GM13976 (cell line): ENCODE data around the gene TMEM255B.
"Not testable (repeated sequence)": the region's sequence is repeated elsewhere in the genome, so short reads cannot be mapped to it uniquely, and the experiment has no call there.

Experiments used
- DNase-seq: peaks from one replicate; pipeline ENCODE4 v3.0.0; 2012; ENCODE audit warnings: low spot score
- CTCF ChIP-seq: IDR thresholded peaks from 2 replicates; pipeline ENCODE4 v1.5.1; 2012; ENCODE audit warnings: borderline replicate concordance, mild to moderate bottlenecking; ENCODE audit not compliant: insufficient read depth; ENCODE audit errors: extremely low read depth, missing control alignments, control extremely low read depth
- in situ Hi-C: fragments of 300-500 bp; cut with MboI; formaldehyde crosslinking; loops from one replicate; pipeline ENCODE4 v1.12.0; 2022; ENCODE audit warnings: low sequenced_read_pairs, mixed read lengths, inconsistent platforms; ENCODE audit not compliant: unreplicated experiment

TMEM255B gene

DNA sequence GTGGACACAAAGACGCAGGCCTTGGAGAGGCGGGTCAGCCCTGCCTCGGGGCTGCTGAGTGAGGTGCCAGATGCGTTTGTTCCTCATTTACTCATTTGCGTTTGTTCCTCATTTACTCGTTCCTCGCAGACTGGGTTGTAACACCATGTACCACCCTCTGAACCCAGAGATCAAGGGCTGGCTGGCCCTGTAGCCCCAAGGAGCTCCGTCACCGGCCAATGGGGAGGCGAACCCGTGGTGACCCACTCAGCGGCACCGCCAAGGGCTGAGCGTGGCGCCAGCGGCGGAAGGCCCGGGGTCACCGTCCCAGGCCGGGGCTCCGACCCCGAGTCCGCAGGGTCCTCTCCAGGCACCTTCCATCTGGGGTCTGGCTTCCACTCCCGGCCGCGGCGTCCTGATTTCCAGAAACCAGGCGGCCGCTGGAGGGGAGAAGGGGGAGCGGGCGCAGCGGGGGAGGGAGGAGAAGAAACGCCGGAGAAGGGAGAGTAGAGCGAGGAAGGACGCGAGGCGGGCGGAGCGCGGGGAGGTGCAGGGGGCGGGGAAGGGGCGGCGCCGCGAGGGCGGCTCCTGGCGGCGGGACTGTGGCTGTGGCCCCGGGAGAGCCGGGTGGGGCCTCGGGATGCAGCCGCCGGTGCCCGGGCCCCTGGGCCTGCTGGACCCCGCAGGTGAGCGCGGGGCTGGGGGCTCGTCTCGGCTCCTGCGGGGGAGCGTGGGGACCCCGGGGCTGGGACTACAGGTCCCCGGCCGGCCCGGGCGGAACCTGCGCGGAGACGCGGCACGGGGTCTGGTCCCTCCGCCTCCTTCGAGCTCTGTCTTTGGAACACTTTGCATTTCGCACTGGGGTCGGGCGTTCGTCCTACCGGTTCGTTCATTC, at the start of gene TMEM255B:
TMEM255B (plus strand) TSS at position 576 of the 874 bp plus-strand sequence; CDS start at position 620, 44 bp downstream.
- in situ Hi-C loops: no loop called here
- peak; percentile 96 for DNase-seq
- no peak for TF ChIP-seq CTCF

DNA sequence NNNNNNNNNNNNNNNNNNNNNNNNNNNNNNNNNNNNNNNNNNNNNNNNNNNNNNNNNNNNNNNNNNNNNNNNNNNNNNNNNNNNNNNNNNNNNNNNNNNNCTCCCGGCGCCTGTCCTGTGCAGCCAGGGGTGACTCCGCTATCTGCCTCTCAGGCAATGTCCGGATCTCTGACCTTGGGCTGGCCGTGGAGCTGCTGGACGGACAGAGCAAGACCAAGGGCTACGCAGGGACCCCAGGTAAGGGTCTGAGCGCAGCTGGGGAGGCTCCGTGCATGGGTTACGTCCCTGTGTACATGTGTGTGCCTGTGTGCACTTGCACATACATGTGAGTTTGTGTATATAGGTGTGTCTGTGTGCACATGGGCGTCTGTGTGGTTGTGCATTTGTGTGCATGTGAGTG, 36.1 kb upstream of the TMEM255B start:
- in situ Hi-C loops: no loop called here
- no peak for TF ChIP-seq CTCF
- no peak for DNase-seq

- in situ Hi-C loops: no loop called here
- TF ChIP-seq CTCF: no peak
- no peak for DNase-seq
Measured at GRCh38 chr13:113723410-113724015, 35.5 kb upstream of the TMEM255B start.

GRCh38 chr13:113724016-113724758, 34.8 kb upstream of the TMEM255B start:
- in situ Hi-C loops: no loop called here
- DNase-seq: no peak
- no peak for TF ChIP-seq CTCF

DNA sequence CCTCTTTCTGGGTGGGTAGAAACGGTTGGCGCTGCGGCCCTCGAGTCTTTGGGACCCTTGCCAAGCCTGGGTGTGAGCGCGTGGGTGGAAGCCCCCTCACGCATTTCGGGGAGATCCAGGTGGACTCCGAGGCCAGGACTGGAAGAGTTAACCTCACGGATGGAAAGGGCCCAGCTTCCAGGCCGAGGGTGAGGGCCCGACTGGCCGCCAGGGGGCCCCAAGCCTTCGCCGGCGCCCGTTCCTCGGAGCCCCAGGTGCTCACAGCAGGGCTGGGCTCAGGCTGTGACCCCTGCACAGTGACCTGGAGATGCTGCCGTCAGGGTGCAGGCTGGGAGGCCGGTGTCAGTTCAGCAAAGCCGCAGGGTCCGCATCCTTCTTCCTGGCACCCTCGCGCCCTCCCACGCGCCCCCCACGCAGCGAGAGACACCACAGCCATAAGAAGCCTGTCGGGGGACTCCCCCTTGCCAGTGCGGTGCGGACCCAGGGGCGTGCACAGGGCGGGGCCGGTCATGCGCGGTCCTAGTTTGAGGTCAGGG, 34.2 kb upstream of the TMEM255B start:
- in situ Hi-C loops: no loop called here

GRCh38 chr13:113725329-113726105, 33.5 kb upstream of the TMEM255B start:
- in situ Hi-C loops, DNase-seq: not testable (repeated sequence)

More for the DNA sequence above, 34.2 kb upstream of the TMEM255B start:
- DNase-seq: peak; percentile 87
- peak; percentile 74 for TF ChIP-seq CTCF

- DNase-seq, in situ Hi-C loops: not testable (repeated sequence)
Measured at GRCh38 chr13:113726106-113726821, 32.8 kb upstream of the TMEM255B start.
